GM12878 (cell line): ENCODE results near the gene POT1. TPM values are rescaled to one million over a fixed set of nuclear protein-coding genes. Genes with fewer than 3 reads are reported as not detected.

ENCODE experiments used
- ATAC-seq: fragments of 200-7000 bp; cut with Tn5 transposase; 3 replicates; pipeline ENCODE4 v1.9.1; 2020; ENCODE audit warnings: mild to moderate bottlenecking, moderate library complexity
- BruUV-seq: library from RNA; stranded (reverse); fragments of 400-500 nt; replicated peaks from 2 replicates; lab custom pipeline; 2021; lab: Mats Ljungman, UMichigan
- CTCF ChIA-PET: fragments of 300-600 bp; sonication (Branson Sonifier 250); formaldehyde crosslinking; extraction: SDS; loops from one replicate; lab custom pipeline; 2021; ENCODE audit warnings: inconsistent platforms; lab: Yijun Ruan, JAX
- POLR2A ChIA-PET: fragments of 350-600 bp; formaldehyde crosslinking; extraction: SDS; loops from one replicate; lab custom pipeline; 2021; ENCODE audit warnings: inconsistent platforms; lab: Charles Lee
- RAD21 ChIA-PET: fragments of 300-600 bp; sonication (Branson Sonifier 250); formaldehyde crosslinking; loops from one replicate; lab custom pipeline; 2023; ENCODE audit warnings: antibody characterized with exemption; ENCODE audit not compliant: unreplicated experiment; lab: Charles Lee
- SMC1A ChIA-PET: fragments of 300-600 bp; sonication (Branson Sonifier 250); formaldehyde crosslinking; loops from one replicate; lab custom pipeline; 2023; ENCODE audit not compliant: unreplicated experiment, uncharacterized antibody; lab: Charles Lee
- DNase-seq: peaks from one replicate; pipeline ENCODE4 v3.0.0-alpha.2; 2011; ENCODE audit warnings: low read depth, low spot score
- FAIRE-seq: peaks from 3 replicates; lab custom pipeline; 2011; peaks lifted over from hg19 to GRCh38; lab: Jason Lieb, UNC
- H2AFZ ChIP-seq: 2 replicates; pipeline ENCODE4 v1.6.0; 2011; ENCODE audit warnings: low read depth, low read length, control low read depth; ENCODE audit not compliant: control insufficient read depth
- H3K27ac ChIP-seq: 2 replicates; pipeline ENCODE4 v1.5.1; 2011; ENCODE audit warnings: control low read depth; ENCODE audit not compliant: control insufficient read depth, insufficient read depth
- H3K27me3 ChIP-seq, 2 experiments: replicated peaks in 1 of 2; 2 replicates each; pipeline versions ENCODE4 v1.6.0 to v1.6.1; 2011; ENCODE audit warnings: low read length in 1 of 2; ENCODE audit not compliant: control insufficient read depth in 2 of 2, insufficient read depth in 2 of 2
- H3K36me3 ChIP-seq, 2 experiments: 2 replicates each; pipeline ENCODE4 v1.5.1; 2011; ENCODE audit warnings: low read length in 1 of 2; ENCODE audit not compliant: control insufficient read depth in 2 of 2, insufficient read depth in 2 of 2
- H3K4me1 ChIP-seq: 2 replicates; pipeline ENCODE4 v1.6.1; 2011; ENCODE audit warnings: mild to moderate bottlenecking, low read length, moderate library complexity, mixed read lengths; ENCODE audit not compliant: control insufficient read depth, insufficient read depth
- H3K4me2 ChIP-seq: 2 replicates; pipeline ENCODE4 v1.6.0; 2011; ENCODE audit warnings: control low read depth; ENCODE audit not compliant: control insufficient read depth, insufficient read depth
- H3K4me3 ChIP-seq: fragments of 200-600 bp; sonication (generic); 2 replicates; pipeline ENCODE4 v1.5.1; 2016
- H3K79me2 ChIP-seq: 2 replicates; pipeline ENCODE4 v1.6.0; 2011; ENCODE audit warnings: low read length; ENCODE audit not compliant: control insufficient read depth, insufficient read depth
- H3K9ac ChIP-seq: 2 replicates; pipeline ENCODE4 v1.8.0; 2011; ENCODE audit warnings: low read length, control low read depth, mixed read lengths; ENCODE audit not compliant: control insufficient read depth, insufficient read depth
- H3K9me3 ChIP-seq: replicated peaks from 3 replicates; pipeline ENCODE4 v1.5.1; 2011; ENCODE audit warnings: mild to moderate bottlenecking, low read length; ENCODE audit not compliant: control insufficient read depth, insufficient read depth
- H4K20me1 ChIP-seq: 2 replicates; pipeline ENCODE4 v1.6.0; 2011; ENCODE audit not compliant: control insufficient read depth, insufficient read depth
- ATF2 ChIP-seq: IDR thresholded peaks from 2 replicates; pipeline ENCODE4 v1.6.1; 2012; ENCODE audit warnings: low read length, inconsistent platforms
- CBFB ChIP-seq: IDR thresholded peaks from 2 replicates; pipeline ENCODE4 v1.6.1; 2016; ENCODE audit warnings: antibody characterized with exemption, low read depth
- CBX3 ChIP-seq: fragments of 200-600 bp; sonication (generic); IDR thresholded peaks from 2 replicates; pipeline ENCODE4 v1.6.1; 2016; ENCODE audit warnings: low read depth, borderline replicate concordance
- CBX5 ChIP-seq: sonication (generic); IDR thresholded peaks from 2 replicates; pipeline ENCODE4 v1.6.1; 2016; ENCODE audit warnings: low read depth, moderate library complexity, mild to moderate bottlenecking, inconsistent platforms
- CEBPB ChIP-seq, 2 experiments: fragments of 150-350 bp in 1 of 2; IDR thresholded peaks; 2 replicates each; pipeline ENCODE4 v1.6.1; 2012 to 2014; ENCODE audit warnings: low read depth in 2 of 2, low read length in 2 of 2, borderline replicate concordance in 1 of 2, inconsistent platforms in 1 of 2
- EGR1 ChIP-seq, 2 experiments: IDR thresholded peaks; 1 replicate in 1 of 2; 2 replicates in 1 of 2; pipeline ENCODE4 v1.6.1; 2011 to 2012; ENCODE audit warnings: low read depth in 2 of 2, low read length in 2 of 2, borderline replicate concordance in 1 of 2, mild to moderate bottlenecking in 1 of 2, moderate library complexity in 1 of 2
- ESRRA ChIP-seq: IDR thresholded peaks from 2 replicates; pipeline ENCODE4 v1.6.1; 2012; ENCODE audit warnings: mild to moderate bottlenecking, low read length, improper control_type of control experiment
- MEF2B ChIP-seq: fragments of 450-650 bp; IDR thresholded peaks from 2 replicates; pipeline ENCODE4 v1.6.1; 2018; ENCODE audit warnings: mild to moderate bottlenecking, moderate library complexity; ENCODE audit not compliant: partially characterized antibody, poor library complexity, severe bottlenecking
- MLLT1 ChIP-seq: fragments of 450-650 bp; IDR thresholded peaks from 2 replicates; pipeline ENCODE4 v1.6.1; 2016; ENCODE audit warnings: mild to moderate bottlenecking
- NFYA ChIP-seq: IDR thresholded peaks from 2 replicates; pipeline ENCODE4 v1.6.1; 2011; ENCODE audit warnings: low read depth, mild to moderate bottlenecking, low read length, improper control_type of control experiment, borderline replicate concordance
- POLR2AphosphoS2 ChIP-seq: IDR thresholded peaks from 2 replicates; pipeline ENCODE4 v1.6.1; 2011; ENCODE audit warnings: low read depth, mild to moderate bottlenecking, low read length, improper control_type of control experiment, moderate library complexity
- RB1 ChIP-seq: fragments of 450-650 bp; formaldehyde crosslinking; IDR thresholded peaks from 2 replicates; pipeline ENCODE4 v1.6.1; 2017; ENCODE audit warnings: mild to moderate bottlenecking, borderline replicate concordance
- TCF3 ChIP-seq: IDR thresholded peaks from 2 replicates; pipeline ENCODE4 v1.6.1; 2012; ENCODE audit warnings: low read depth, mild to moderate bottlenecking, low read length, borderline replicate concordance; ENCODE audit not compliant: insufficient read depth
- WGBS: methylation state at CpG from one replicate; pipeline ENCODE4 v1.1.6; 2016; ENCODE audit warnings: low lambda C conversion rate; ENCODE audit not compliant: insufficient replicate concordance, insufficient coverage; ENCODE audit errors: missing lambda C conversion rate; 5-methylcytosine and 5-hydroxymethylcytosine counted together
- in situ Hi-C: fragments of 300-500 bp; cut with MboI; formaldehyde crosslinking; loops from 9 replicates; pipeline ENCODE4 v1.14.3; 2018; ENCODE audit warnings: mixed read lengths
- intact Hi-C: fragments of 100-400 bp; cut with micrococcal nuclease; formaldehyde crosslinking; loops from one replicate; pipeline ENCODE4 v1.14.2; 2022; ENCODE audit not compliant: unreplicated experiment
- polyA plus RNA-seq, 11 experiments: library from polyadenylated mRNA; depleted of rRNA in 4 of 11; unstranded in 6 of 11; stranded (reverse) in 5 of 11; fragments of >200 nt; fragmentation: Nextera tagmentation in 4 of 11; fragmentation: Illumina TruSeq in 1 of 11; extraction: Ambion mirVana in 4 of 11; extraction: Trizol in 1 of 11; gene quantifications; 1 replicate in 1 of 11; 2 replicates in 10 of 11; pipeline versions ENCODE4 v1.2.1 to v1.2.3, GENCODE V29; 2011 to 2016; ENCODE audit warnings: inconsistent platforms in 2 of 11, missing spikeins in 2 of 11, low read depth in 1 of 11
- total RNA-seq, 4 experiments: library from RNA; depleted of rRNA in 3 of 4; stranded (reverse); fragments of >200 nt in 3 of 4; fragmentation: Illumina TruSeq in 1 of 4; extraction: Trizol in 1 of 4; gene quantifications; 2 replicates each; pipeline versions ENCODE4 v1.2.1 to v1.2.3, GENCODE V29; 2013 to 2021
- TF ChIP-seq, protein P1 (sequence below): fragments of 450-650 bp; IDR thresholded peaks from 2 replicates; pipeline ENCODE4 v1.6.1; 2014; ENCODE audit warnings: mild to moderate bottlenecking
- TF ChIP-seq, protein P2 (sequence below): fragments of 150-350 bp; IDR thresholded peaks from 2 replicates; pipeline ENCODE4 v1.6.1; 2014; ENCODE audit warnings: mild to moderate bottlenecking, low read depth, low read length

Gene POT1
- total and polyA plus RNA-seq, 10 of the 15 experiments (the other 5 are each of a cell fraction or from before 2014, with no cell fraction given): 16.3 to 87.0 (median 33.9) TPM

DNA sequence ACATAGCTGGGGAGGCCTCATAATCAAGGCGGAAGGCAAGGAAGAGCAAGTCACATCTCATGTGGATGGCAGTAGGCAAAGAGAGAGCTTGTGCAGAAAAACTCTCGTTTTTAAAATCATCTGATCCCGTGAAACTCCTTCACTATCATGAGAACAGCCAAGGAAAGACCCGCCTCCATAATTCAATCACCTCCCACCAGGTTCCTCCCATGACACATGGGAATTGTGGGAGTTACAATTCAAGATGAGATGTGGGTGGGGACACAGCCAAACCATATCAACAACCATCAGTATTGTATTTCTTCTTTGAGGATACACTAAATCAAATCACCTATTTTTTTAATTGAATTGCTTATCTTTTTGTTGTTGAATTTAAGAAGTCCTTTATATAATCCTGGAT, 16.7 kb downstream of the POT1 start:
- FAIRE-seq: no peak
- in situ Hi-C loops: no loop called here
- TF ChIP-seq MEF2B: no peak
- no peak for TF ChIP-seq RB1
- no peak for TF ChIP-seq CBFB
- TF ChIP-seq CBX3: no peak
- no peak for TF ChIP-seq MLLT1
- TF ChIP-seq, protein P1, sequence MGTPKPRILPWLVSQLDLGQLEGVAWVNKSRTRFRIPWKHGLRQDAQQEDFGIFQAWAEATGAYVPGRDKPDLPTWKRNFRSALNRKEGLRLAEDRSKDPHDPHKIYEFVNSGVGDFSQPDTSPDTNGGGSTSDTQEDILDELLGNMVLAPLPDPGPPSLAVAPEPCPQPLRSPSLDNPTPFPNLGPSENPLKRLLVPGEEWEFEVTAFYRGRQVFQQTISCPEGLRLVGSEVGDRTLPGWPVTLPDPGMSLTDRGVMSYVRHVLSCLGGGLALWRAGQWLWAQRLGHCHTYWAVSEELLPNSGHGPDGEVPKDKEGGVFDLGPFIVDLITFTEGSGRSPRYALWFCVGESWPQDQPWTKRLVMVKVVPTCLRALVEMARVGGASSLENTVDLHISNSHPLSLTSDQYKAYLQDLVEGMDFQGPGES: no peak
- TF ChIP-seq, protein P2, sequence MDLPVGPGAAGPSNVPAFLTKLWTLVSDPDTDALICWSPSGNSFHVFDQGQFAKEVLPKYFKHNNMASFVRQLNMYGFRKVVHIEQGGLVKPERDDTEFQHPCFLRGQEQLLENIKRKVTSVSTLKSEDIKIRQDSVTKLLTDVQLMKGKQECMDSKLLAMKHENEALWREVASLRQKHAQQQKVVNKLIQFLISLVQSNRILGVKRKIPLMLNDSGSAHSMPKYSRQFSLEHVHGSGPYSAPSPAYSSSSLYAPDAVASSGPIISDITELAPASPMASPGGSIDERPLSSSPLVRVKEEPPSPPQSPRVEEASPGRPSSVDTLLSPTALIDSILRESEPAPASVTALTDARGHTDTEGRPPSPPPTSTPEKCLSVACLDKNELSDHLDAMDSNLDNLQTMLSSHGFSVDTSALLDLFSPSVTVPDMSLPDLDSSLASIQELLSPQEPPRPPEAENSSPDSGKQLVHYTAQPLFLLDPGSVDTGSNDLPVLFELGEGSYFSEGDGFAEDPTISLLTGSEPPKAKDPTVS: no peak
- no peak for TF ChIP-seq CEBPB (IDR thresholded peaks at IDR 0.05; ENCODE audit: borderline replicate concordance in 1 of 2, low read depth in 2 of 2, low read length in 2 of 2)
- TF ChIP-seq NFYA: no peak
- TF ChIP-seq ATF2: no peak
- no peak for TF ChIP-seq POLR2AphosphoS2
- TF ChIP-seq ESRRA: no peak
- TF ChIP-seq EGR1 (IDR thresholded peaks at IDR 0.05; ENCODE audit: borderline replicate concordance in 1 of 2, low read depth in 2 of 2, low read length in 2 of 2): no peak
- no peak for TF ChIP-seq TCF3
- TF ChIP-seq CBX5: no peak

More for the DNA sequence above, 16.7 kb downstream of the POT1 start:
- Histone ChIP-seq H3K9ac (no peak overlapping the region), H3K79me2 (peaks cover 14% of the 10 kb centered on the region), H4K20me1 (no peaks in the 10 kb centered on the region), H3K9me3 (no peaks in the 10 kb centered on the region; the same call in 2 of the 3 replicates), H3K4me3 (no peak overlapping the region), H3K27me3 (no peaks in the 10 kb centered on the region), H3K4me2 (no peak overlapping the region), H3K4me1 (peaks cover 20% of the 10 kb centered on the region; the same call in 1 of the 2 replicates), H3K27ac (no peak overlapping the region), H2AFZ (no peak overlapping the region), H3K36me3 (no peaks in the 10 kb centered on the region)
- intact Hi-C loops: no loop called here
- RAD21 ChIA-PET: no interaction called here
- ATAC-seq (no peak), DNase-seq (no peak)
- CTCF ChIA-PET: interaction anchor here (1.0 kb wide), 1 partner anchor 18 kb away, joined by 4 read pairs; no protein-coding TSS in a partner anchor
- WGBS: 99% methylated on average over 4 of the region's 4 CpGs
- SMC1A ChIA-PET: interaction anchor here (1.1 to 1.5 kb wide), 2 partner anchors 9 to 19 kb away, joined by 3 to 4 read pairs; no protein-coding TSS in a partner anchor
- no TSS peak for BruUV-seq
- POLR2A ChIA-PET: no interaction called here
